ENCODE measurements around the gene ATRX.

DNA sequence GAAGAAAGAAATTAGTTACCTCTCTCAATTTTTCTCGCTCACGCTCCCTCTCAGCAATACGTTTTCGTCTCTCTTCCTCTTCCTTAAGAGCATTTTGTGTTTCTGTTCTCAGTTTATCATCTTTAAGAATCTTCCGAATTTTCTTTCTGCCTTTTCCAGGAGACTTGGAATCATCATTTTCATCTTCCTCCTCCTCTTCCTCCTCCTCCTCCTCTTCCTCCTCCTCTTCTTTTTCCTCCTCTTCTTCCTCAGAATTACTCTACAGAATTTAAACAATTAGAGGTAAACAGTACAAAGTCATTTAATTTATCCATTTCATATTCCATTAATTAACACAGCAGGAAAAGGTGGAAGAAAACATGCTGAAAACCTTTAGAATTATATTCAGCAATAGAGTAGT is 133.9 kb downstream of the ATRX start:
- TF ChIP-seq, protein P1, sequence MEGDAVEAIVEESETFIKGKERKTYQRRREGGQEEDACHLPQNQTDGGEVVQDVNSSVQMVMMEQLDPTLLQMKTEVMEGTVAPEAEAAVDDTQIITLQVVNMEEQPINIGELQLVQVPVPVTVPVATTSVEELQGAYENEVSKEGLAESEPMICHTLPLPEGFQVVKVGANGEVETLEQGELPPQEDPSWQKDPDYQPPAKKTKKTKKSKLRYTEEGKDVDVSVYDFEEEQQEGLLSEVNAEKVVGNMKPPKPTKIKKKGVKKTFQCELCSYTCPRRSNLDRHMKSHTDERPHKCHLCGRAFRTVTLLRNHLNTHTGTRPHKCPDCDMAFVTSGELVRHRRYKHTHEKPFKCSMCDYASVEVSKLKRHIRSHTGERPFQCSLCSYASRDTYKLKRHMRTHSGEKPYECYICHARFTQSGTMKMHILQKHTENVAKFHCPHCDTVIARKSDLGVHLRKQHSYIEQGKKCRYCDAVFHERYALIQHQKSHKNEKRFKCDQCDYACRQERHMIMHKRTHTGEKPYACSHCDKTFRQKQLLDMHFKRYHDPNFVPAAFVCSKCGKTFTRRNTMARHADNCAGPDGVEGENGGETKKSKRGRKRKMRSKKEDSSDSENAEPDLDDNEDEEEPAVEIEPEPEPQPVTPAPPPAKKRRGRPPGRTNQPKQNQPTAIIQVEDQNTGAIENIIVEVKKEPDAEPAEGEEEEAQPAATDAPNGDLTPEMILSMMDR (IDR thresholded peaks at IDR 0.05), result no peak
- TF ChIP-seq POLR2A (IDR thresholded peaks at IDR 0.05), result no peak
